ENCODE results near the gene CIDEA. TPM values are rescaled to one million over a fixed set of nuclear protein-coding genes. Genes with fewer than 3 reads are reported as not detected.

The CIDEA gene
- total and polyA plus RNA-seq, 11 donors, result 0.35 to 17.1 (median 1.5) TPM; not detected in 3

DNA sequence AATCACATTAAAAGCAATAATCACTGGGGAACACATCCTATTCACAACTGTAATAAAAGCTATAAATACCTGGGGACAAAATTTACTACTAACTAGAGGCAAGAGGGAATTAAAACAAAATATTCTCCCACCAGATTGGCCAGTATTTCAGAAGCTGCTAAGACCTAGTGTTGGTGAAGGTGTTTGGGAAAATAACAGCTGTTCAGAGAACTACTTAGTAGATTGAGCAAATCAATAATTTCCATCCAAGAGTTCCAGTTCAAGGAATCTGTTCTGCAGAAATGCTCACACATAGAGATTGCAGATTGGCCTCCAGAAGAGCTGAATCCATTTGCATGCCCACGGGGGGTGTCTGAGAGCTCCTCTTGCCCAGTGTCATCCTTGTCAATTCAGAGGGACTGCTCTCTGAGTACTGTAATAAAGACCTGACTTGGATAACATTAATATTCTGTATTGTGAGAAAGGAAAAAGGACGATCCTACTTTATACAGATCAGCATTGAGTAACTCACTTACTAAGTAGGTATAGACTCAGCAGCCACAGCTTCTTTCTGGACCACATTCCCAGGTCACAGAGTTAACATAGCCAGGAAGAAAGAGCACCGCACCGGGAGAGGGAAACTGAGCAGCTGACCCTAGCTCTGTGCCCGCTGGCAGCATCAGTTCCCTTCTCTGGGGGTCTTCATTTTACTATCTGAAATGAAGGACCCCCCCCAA, 59.5 kb downstream of the CIDEA start:
- Histone ChIP-seq H3K27ac (peak overlapping the region in 11 of 12 donors; percentile 0 to 82 (median 33)), H3K4me1 (peaks cover 0 to 77% (median 69%) of the 10 kb centered on the region in 12 donors), H3K36me3 (peaks cover 0 to 76% (median 45%) of the 10 kb centered on the region in 9 donors), H3K4me3 (no peak overlapping the region), H3K27me3 (no peaks in the 10 kb centered on the region), H3K9me3 (peaks cover 0 to 14% (median 8%) of the 10 kb centered on the region in 12 donors)
- 76 to 87% (median 83%) methylated on average over 5 of the region's 5 CpGs for WGBS, 4 donors
- intact Hi-C loops (cut with DNase I), result no loop called here
- DNase-seq (no peak), ATAC-seq (no peak)
- TF ChIP-seq, protein P1, sequence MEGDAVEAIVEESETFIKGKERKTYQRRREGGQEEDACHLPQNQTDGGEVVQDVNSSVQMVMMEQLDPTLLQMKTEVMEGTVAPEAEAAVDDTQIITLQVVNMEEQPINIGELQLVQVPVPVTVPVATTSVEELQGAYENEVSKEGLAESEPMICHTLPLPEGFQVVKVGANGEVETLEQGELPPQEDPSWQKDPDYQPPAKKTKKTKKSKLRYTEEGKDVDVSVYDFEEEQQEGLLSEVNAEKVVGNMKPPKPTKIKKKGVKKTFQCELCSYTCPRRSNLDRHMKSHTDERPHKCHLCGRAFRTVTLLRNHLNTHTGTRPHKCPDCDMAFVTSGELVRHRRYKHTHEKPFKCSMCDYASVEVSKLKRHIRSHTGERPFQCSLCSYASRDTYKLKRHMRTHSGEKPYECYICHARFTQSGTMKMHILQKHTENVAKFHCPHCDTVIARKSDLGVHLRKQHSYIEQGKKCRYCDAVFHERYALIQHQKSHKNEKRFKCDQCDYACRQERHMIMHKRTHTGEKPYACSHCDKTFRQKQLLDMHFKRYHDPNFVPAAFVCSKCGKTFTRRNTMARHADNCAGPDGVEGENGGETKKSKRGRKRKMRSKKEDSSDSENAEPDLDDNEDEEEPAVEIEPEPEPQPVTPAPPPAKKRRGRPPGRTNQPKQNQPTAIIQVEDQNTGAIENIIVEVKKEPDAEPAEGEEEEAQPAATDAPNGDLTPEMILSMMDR (IDR thresholded peaks at IDR 0.05), result no peak
- TF ChIP-seq POLR2A (IDR thresholded peaks at IDR 0.05), result no peak

DNA sequence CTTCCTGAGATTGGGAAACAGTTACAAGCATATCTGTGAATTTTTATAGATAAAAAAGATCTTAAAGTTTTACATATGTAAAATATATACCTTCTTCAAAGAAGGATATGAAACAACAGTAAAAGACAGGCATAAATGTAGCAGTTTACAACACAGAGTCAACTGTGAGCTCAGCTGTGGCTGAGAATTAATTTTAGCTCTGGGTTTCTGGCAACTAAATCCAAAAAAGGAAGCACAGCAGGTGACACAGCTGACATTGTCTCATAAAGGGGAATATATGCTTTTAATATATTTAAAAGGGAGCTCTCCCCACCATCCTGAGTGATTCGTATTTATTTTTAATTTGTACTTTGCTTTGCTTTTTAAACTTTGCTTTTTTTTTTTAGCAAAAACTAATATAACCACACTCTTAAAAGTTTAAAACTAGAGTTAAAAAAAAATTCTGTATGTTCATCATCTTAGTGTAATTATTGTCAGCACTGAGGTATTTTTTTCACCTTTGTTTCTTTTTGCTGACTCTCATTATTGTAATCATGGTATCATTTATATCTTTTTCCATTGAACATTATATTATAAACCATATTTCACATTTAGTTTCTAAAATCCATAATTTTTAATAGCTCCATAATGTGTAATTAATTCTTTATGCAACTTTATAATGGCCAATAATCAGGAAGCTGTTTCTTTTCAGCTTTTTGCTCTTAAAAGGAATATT, 60.6 kb downstream of the CIDEA start:
- Histone ChIP-seq H3K36me3 (peaks cover 0 to 78% (median 50%) of the 10 kb centered on the region in 9 donors), H3K9me3 (peaks cover 0 to 14% (median 8%) of the 10 kb centered on the region in 12 donors), H3K4me1 (peaks cover 0 to 67% (median 63%) of the 10 kb centered on the region in 12 donors), H3K27me3 (no peaks in the 10 kb centered on the region), H3K27ac (peak overlapping the region in 11 of 12 donors; percentile 0 to 82 (median 55)), H3K4me3 (no peak overlapping the region)
- WGBS, 4 donors, result 79 to 86% (median 83%) methylated on average over 1 of the region's 1 CpG
- intact Hi-C loops (cut with DNase I), result loop anchor here in 2 of 10 donors (5.0 kb wide), 2 partner anchors 37 to 58 kb away; no protein-coding TSS in a partner anchor
- ATAC-seq, result no peak
- TF ChIP-seq, protein P1 (IDR thresholded peaks at IDR 0.05), result no peak
- DNase-seq, result no peak

GRCh38 chr18:12315490-12315889, 61.3 kb downstream of the CIDEA start:
- TF ChIP-seq POLR2A (IDR thresholded peaks at IDR 0.05), result no peak
- DNase-seq, result no peak
- H3K4me3 ChIP-seq, result no peak overlapping the region
- H3K27ac ChIP-seq, result peak overlapping the region in 11 of 12 donors; percentile 27 to 82 (median 55)
- 46 to 65% (median 55%) methylated on average over 10 of the region's 10 CpGs for WGBS, 4 donors
- peaks cover 0 to 61% (median 57%) of the 10 kb centered on the region in 12 donors for H3K4me1 ChIP-seq
- intact Hi-C loops (cut with DNase I), result loop anchor here in 2 of 10 donors (5.0 kb wide), 2 partner anchors 38 to 57 kb away; no protein-coding TSS in a partner anchor
- H3K36me3 ChIP-seq, result peaks cover 0 to 82% (median 52%) of the 10 kb centered on the region in 9 donors
- no peaks in the 10 kb centered on the region for H3K27me3 ChIP-seq
- ATAC-seq, result peak in 2 of 4 donors; percentile 6 to 14
- peaks cover 0 to 14% (median 8%) of the 10 kb centered on the region in 12 donors for H3K9me3 ChIP-seq

GRCh38 chr18:12315911-12316310, 61.8 kb downstream of the CIDEA start:
- WGBS, 4 donors, result 15 to 36% (median 26%) methylated on average over 5 of the region's 5 CpGs
- H3K4me3 ChIP-seq, result no peak overlapping the region
- H3K9me3 ChIP-seq, result peaks cover 0 to 14% (median 8%) of the 10 kb centered on the region in 12 donors
- no peak for TF ChIP-seq POLR2A (IDR thresholded peaks at IDR 0.05)
- TF ChIP-seq, protein P1 (IDR thresholded peaks at IDR 0.05), result no peak
- no peaks in the 10 kb centered on the region for H3K27me3 ChIP-seq
- ATAC-seq (peak; percentile 43 to 78 (median 68)), DNase-seq (peak; percentile 64 to 86 (median 78))
- H3K4me1 ChIP-seq, result peaks cover 0 to 60% (median 53%) of the 10 kb centered on the region in 12 donors
- peak overlapping the region; percentile 10 to 82 (median 54) for H3K27ac ChIP-seq
- H3K36me3 ChIP-seq, result peaks cover 0 to 82% (median 52%) of the 10 kb centered on the region in 9 donors
- intact Hi-C loops (cut with DNase I), result loop anchor here in 2 of 10 donors (5.0 kb wide), 2 partner anchors 39 to 56 kb away; no protein-coding TSS in a partner anchor

All from heart left ventricle (tissue), 16 donors.